ENCODE results near the gene LYRM1.

DNA sequence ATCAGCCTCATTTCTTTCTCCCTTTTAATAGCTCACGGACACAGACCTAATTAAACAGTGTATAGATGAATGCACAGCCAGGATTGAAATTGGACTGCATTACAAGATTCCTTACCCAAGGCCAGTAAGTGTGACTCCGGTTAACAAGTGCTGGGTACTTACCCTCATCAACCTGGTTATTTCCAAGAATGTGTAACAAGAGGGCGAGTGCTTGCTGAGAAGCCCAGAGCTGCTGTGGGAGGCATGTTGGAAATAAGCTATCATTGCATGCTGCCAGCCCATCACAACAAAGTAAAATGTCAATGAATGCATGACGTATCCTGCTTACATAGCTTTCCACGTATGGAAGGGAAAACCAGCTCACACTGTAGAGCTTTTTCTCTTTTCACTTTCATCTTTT lies 19.5 kb downstream of the LYRM1 start:
- no peak for TF ChIP-seq CTCF (IDR thresholded peaks at IDR 0.05)
- TF ChIP-seq POLR2A (IDR thresholded peaks at IDR 0.05), result no peak

Data from suprapubic skin (tissue), 3 donors.